NCI-H82 treated with DMSO at 0.1 percent for 48 hours (cell line): ENCODE results near the gene CACNB2.
"Not testable (repeated sequence)": the region's sequence is repeated elsewhere in the genome, so short reads cannot be mapped to it uniquely, and the experiment has no call there.

Source experiments
- DNase-seq: peaks from one replicate; lab custom pipeline; 2025; ENCODE audit not compliant: unreplicated experiment; lab: John Stamatoyannopoulos, UW

Gene CACNB2

GRCh38 chr10:18196806-18197550, 56.8 kb downstream of the CACNB2 start:
- no peak for DNase-seq

GRCh38 chr10:18197706-18198105, 57.5 kb downstream of the CACNB2 start:
- DNase-seq = no peak

GRCh38 chr10:18201877-18202276, 61.7 kb downstream of the CACNB2 start:
- DNase-seq = no peak

- DNase-seq = no peak
These were observed 62.6 kb downstream of the CACNB2 start for GRCh38 chr10:18202680-18203460.

GRCh38 chr10:18203471-18203870, 63.2 kb downstream of the CACNB2 start:
- no peak for DNase-seq

GRCh38 chr10:18204039-18204835, 64.0 kb downstream of the CACNB2 start:
- no peak for DNase-seq

GRCh38 chr10:18205098-18205834, 65.0 kb downstream of the CACNB2 start:
- DNase-seq = no peak

GRCh38 chr10:18208186-18208585, 68.0 kb downstream of the CACNB2 start:
- DNase-seq = not testable (repeated sequence)

GRCh38 chr10:18209241-18209640, 69.0 kb downstream of the CACNB2 start:
- no peak for DNase-seq

GRCh38 chr10:18210711-18211110, 70.5 kb downstream of the CACNB2 start:
- no peak for DNase-seq

GRCh38 chr10:18211862-18212261, 71.6 kb downstream of the CACNB2 start:
- no peak for DNase-seq

GRCh38 chr10:18213271-18213670, 73.0 kb downstream of the CACNB2 start:
- DNase-seq = no peak

GRCh38 chr10:18214691-18215563, 74.7 kb downstream of the CACNB2 start:
- DNase-seq = no peak

- no peak for DNase-seq
These were observed 76.3 kb downstream of the CACNB2 start for GRCh38 chr10:18216482-18216881.

- DNase-seq = no peak
These were observed 77.4 kb downstream of the CACNB2 start for GRCh38 chr10:18217577-18217976.

- DNase-seq = no peak
These were observed 78.9 kb downstream of the CACNB2 start for GRCh38 chr10:18219146-18219545.

- no peak for DNase-seq
These were observed 80.9 kb downstream of the CACNB2 start for GRCh38 chr10:18221123-18221522.

- no peak for DNase-seq
These were observed 81.7 kb downstream of the CACNB2 start for GRCh38 chr10:18221882-18222281.

GRCh38 chr10:18222866-18223265, 82.6 kb downstream of the CACNB2 start:
- no peak for DNase-seq

GRCh38 chr10:18223898-18224297, 83.7 kb downstream of the CACNB2 start:
- DNase-seq = no peak
